H9 (cell line): Measurements from ENCODE around the gene ROCK1. TPM values are rescaled to one million over a fixed set of nuclear protein-coding genes. Genes with fewer than 3 reads are reported as not detected.

ENCODE experiments used
- DNase-seq: peaks from one replicate; pipeline ENCODE4 v3.0.0-alpha.2; 2017
- H2AFZ ChIP-seq: one replicate; pipeline ENCODE4 v1.6.1; 2013; ENCODE audit warnings: mild to moderate bottlenecking, low read length, control low read depth, moderate library complexity
- H2AK5ac ChIP-seq: 2 replicates; pipeline ENCODE4 v1.6.1; 2013; ENCODE audit warnings: low read length, control low read depth, mixed read lengths; ENCODE audit not compliant: insufficient read length
- H2BK120ac ChIP-seq: one replicate; pipeline ENCODE4 v1.6.1; 2013; ENCODE audit warnings: low read depth, mild to moderate bottlenecking, low read length, control low read depth, inconsistent platforms; ENCODE audit not compliant: poor library complexity, severe bottlenecking
- H2BK12ac ChIP-seq: 2 replicates; pipeline ENCODE4 v1.6.1; 2013; ENCODE audit warnings: low read length, control low read depth, mixed read lengths, low read depth; ENCODE audit not compliant: insufficient read length
- H2BK15ac ChIP-seq: 2 replicates; pipeline ENCODE4 v1.6.1; 2013; ENCODE audit warnings: low read depth, low read length, control low read depth
- H2BK20ac ChIP-seq: one replicate; pipeline ENCODE4 v1.6.1; 2013; ENCODE audit warnings: low read depth, mild to moderate bottlenecking, low read length, control low read depth, inconsistent platforms; ENCODE audit not compliant: poor library complexity, severe bottlenecking
- H2BK5ac ChIP-seq: 2 replicates; pipeline ENCODE4 v1.6.1; 2013; ENCODE audit warnings: low read length, control low read depth, mixed read lengths; ENCODE audit not compliant: insufficient read length
- H3K14ac ChIP-seq: 2 replicates; pipeline ENCODE4 v1.6.1; 2013; ENCODE audit warnings: low read length, control low read depth; ENCODE audit not compliant: insufficient read depth
- H3K18ac ChIP-seq: 2 replicates; pipeline ENCODE4 v1.6.1; 2013; ENCODE audit warnings: low read depth, mild to moderate bottlenecking, mixed read lengths, low read length, control low read depth; ENCODE audit not compliant: insufficient read length
- H3K23ac ChIP-seq: 2 replicates; pipeline ENCODE4 v1.6.1; 2013; ENCODE audit warnings: low read length, control low read depth, mixed read lengths, low read depth; ENCODE audit not compliant: insufficient read length
- H3K23me2 ChIP-seq: 2 replicates; pipeline ENCODE4 v1.6.1; 2013; ENCODE audit warnings: low read depth, mild to moderate bottlenecking, mixed read lengths, low read length, control low read depth; ENCODE audit not compliant: insufficient read length, poor library complexity, severe bottlenecking
- H3K27ac ChIP-seq: 2 replicates; pipeline ENCODE4 v1.5.1; 2013; ENCODE audit warnings: low read length, control low read depth, mixed read lengths, low read depth; ENCODE audit not compliant: insufficient read length
- H3K27me3 ChIP-seq: 2 replicates; pipeline ENCODE4 v1.6.1; 2013; ENCODE audit warnings: low read length, control low read depth, inconsistent platforms; ENCODE audit not compliant: insufficient read depth
- H3K4ac ChIP-seq: 2 replicates; pipeline ENCODE4 v1.6.1; 2013; ENCODE audit warnings: low read depth, mild to moderate bottlenecking, control low read depth, inconsistent platforms, low read length, moderate library complexity
- H3K4me1 ChIP-seq: 2 replicates; pipeline ENCODE4 v1.6.1; 2013; ENCODE audit warnings: low read length, control low read depth, inconsistent platforms; ENCODE audit not compliant: insufficient read depth
- H3K4me2 ChIP-seq: 2 replicates; pipeline ENCODE4 v1.6.1; 2013; ENCODE audit warnings: low read length, control low read depth, mixed read lengths; ENCODE audit not compliant: insufficient read length, insufficient read depth
- H3K56ac ChIP-seq: 2 replicates; pipeline ENCODE4 v1.6.1; 2013; ENCODE audit warnings: low read depth, mild to moderate bottlenecking, mixed read lengths, low read length, control low read depth; ENCODE audit not compliant: insufficient read length
- H3K79me1 ChIP-seq: 2 replicates; pipeline ENCODE4 v1.6.1; 2013; ENCODE audit warnings: low read depth, mild to moderate bottlenecking, moderate library complexity, low read length, control low read depth, inconsistent platforms; ENCODE audit not compliant: insufficient read depth, poor library complexity, severe bottlenecking
- H3K79me2 ChIP-seq: 2 replicates; pipeline ENCODE4 v1.6.1; 2013; ENCODE audit warnings: low read length, control low read depth, inconsistent platforms; ENCODE audit not compliant: insufficient read depth
- H3K9ac ChIP-seq: 2 replicates; pipeline ENCODE4 v1.6.1; 2013; ENCODE audit warnings: low read length, control low read depth, mixed read lengths; ENCODE audit not compliant: insufficient read length; ENCODE audit errors: extremely low read depth
- H3K9me3 ChIP-seq: one replicate; pipeline ENCODE4 v1.6.1; 2013; ENCODE audit warnings: low read depth, low read length, inconsistent platforms; ENCODE audit not compliant: control insufficient read depth
- H3T11ph ChIP-seq: one replicate; pipeline ENCODE4 v1.6.1; 2013; ENCODE audit warnings: mild to moderate bottlenecking, low read length, control low read depth, inconsistent platforms
- H4K20me1 ChIP-seq: one replicate; pipeline ENCODE4 v1.6.1; 2013; ENCODE audit not compliant: control insufficient read depth, insufficient read length, insufficient read depth
- H4K5ac ChIP-seq: 2 replicates; pipeline ENCODE4 v1.6.1; 2013; ENCODE audit warnings: low read depth, mild to moderate bottlenecking, mixed read lengths, low read length, control low read depth; ENCODE audit not compliant: insufficient read length
- H4K8ac ChIP-seq: replicated peaks from 2 replicates; pipeline ENCODE4 v1.6.1; 2013; ENCODE audit warnings: low read length, control low read depth, mixed read lengths, low read depth; ENCODE audit not compliant: insufficient read length
- H4K91ac ChIP-seq: 2 replicates; pipeline ENCODE4 v1.6.1; 2013; ENCODE audit warnings: low read depth, mild to moderate bottlenecking, moderate library complexity, mixed read lengths, low read length, control low read depth; ENCODE audit not compliant: insufficient read length
- H3K27ac Mint-ChIP-seq, 3 experiments: 2 replicates in 2 of 3; 3 replicates in 1 of 3; pipeline ENCODE4 v1.8.0; 2020 to 2021; ENCODE audit warnings: mixed read lengths in 3 of 3, mild to moderate bottlenecking in 1 of 3, moderate library complexity in 1 of 3
- H3K27me3 Mint-ChIP-seq: 2 replicates; pipeline ENCODE4 v1.8.0; 2021; ENCODE audit warnings: low read depth, mild to moderate bottlenecking, moderate library complexity, mixed read lengths
- H3K36me3 Mint-ChIP-seq, 3 experiments: 2 replicates in 2 of 3; 3 replicates in 1 of 3; pipeline ENCODE4 v1.8.0; 2020 to 2021; ENCODE audit warnings: low read depth in 3 of 3, mixed read lengths in 3 of 3; ENCODE audit not compliant: insufficient read depth in 1 of 3
- H3K4me1 Mint-ChIP-seq, 2 experiments: 2 replicates each; pipeline ENCODE4 v1.8.0; 2020; ENCODE audit warnings: mixed read lengths in 2 of 2
- H3K4me3 Mint-ChIP-seq, 2 experiments: 2 replicates in 1 of 2; 3 replicates in 1 of 2; pipeline ENCODE4 v1.8.0; 2020 to 2021; ENCODE audit warnings: mild to moderate bottlenecking in 2 of 2, mixed read lengths in 2 of 2, moderate library complexity in 1 of 2
- H3K9me3 Mint-ChIP-seq, 2 experiments: 2 replicates in 1 of 2; 3 replicates in 1 of 2; pipeline ENCODE4 v1.8.0; 2020; ENCODE audit warnings: mild to moderate bottlenecking in 2 of 2, mixed read lengths in 2 of 2, moderate library complexity in 1 of 2
- CTCF ChIP-seq: fragments of 200-600 bp; sonication (generic); conservative IDR thresholded peaks from 3 replicates; pipeline ENCODE4 v1.8.0; 2021; ENCODE audit warnings: antibody characterized with exemption, mild to moderate bottlenecking
- WGBS: extraction: QIAGEN DNeasy Blood & Tissue Kit; methylation state at CpG from one replicate; pipeline ENCODE4 v1.1.7; 2013; ENCODE audit warnings: missing lambda C conversion rate, low lambda C conversion rate, mixed read lengths; ENCODE audit not compliant: insufficient read length; ENCODE audit errors: extremely low coverage; 5-methylcytosine and 5-hydroxymethylcytosine counted together
- total RNA-seq: library from RNA; stranded (reverse); gene quantifications from 2 replicates; pipeline ENCODE4 v1.2.1, GENCODE V29; 2021

Gene ROCK1
- total RNA-seq, 1 experiment from 2014 or later = 38.2 TPM

GRCh38 chr18:21110713-21111345, 784 bp downstream of the ROCK1 start:
- Histone ChIP-seq H4K5ac (no peak overlapping the region), H3K4me2 (peak overlapping the region; percentile 85), H2AFZ (no peak overlapping the region), H3K23ac (no peak overlapping the region), H3K4ac (no peak overlapping the region), H3K27me3 (no peaks in the 10 kb centered on the region), H3K14ac (peak overlapping the region; percentile 98), H3T11ph (no peak overlapping the region), H3K23me2 (peaks cover 8% of the 10 kb centered on the region), H3K9me3 (no peaks in the 10 kb centered on the region), H2AK5ac (no peak overlapping the region), H3K4me1 (no peaks in the 10 kb centered on the region), H3K27ac (peak overlapping the region; percentile 37), H3K79me1 (no peaks in the 10 kb centered on the region), H3K18ac (peak overlapping the region; percentile 91), H4K91ac (no peak overlapping the region), H4K8ac (no peak overlapping the region), H2BK12ac (no peak overlapping the region), H4K20me1 (no peaks in the 10 kb centered on the region), H3K56ac (no peak overlapping the region), H2BK20ac (no peak overlapping the region), H2BK15ac (no peak overlapping the region), H3K9ac (peak overlapping the region; percentile 94), H3K79me2 (peaks cover 22% of the 10 kb centered on the region; the same call in 1 of the 2 replicates), H2BK120ac (no peak overlapping the region), H2BK5ac (no peak overlapping the region)
- Mint-ChIP-seq H3K36me3 (no peaks in the 10 kb centered on the region; a peak in 1 of 7 replicates), H3K27ac (peak overlapping the region; percentile 46 to 93 (median 86); a peak in 6 of 7 replicates), H3K4me3 (no peak overlapping the region; a peak in 4 of 5 replicates), H3K4me1 (peaks cover 15 to 17% of the 10 kb centered on the region in 2 experiments), H3K9me3 (peaks cover 3% of the 10 kb centered on the region in 2 experiments; a peak in 2 of 5 replicates), H3K27me3 (peaks cover 18% of the 10 kb centered on the region)
- WGBS = no CpG with 5 or more reads among the region's 47 CpGs
- DNase-seq = peak; percentile 38
- no peak for TF ChIP-seq CTCF
